ENCODE data around the gene MAP1LC3B2. TPM values are rescaled to one million over a fixed set of nuclear protein-coding genes. Genes with fewer than 3 reads are reported as not detected.
A peak's percentile ranks its signal among the peaks of the same experiment; 100 is the strongest.

MAP1LC3B2 gene
- polyA plus RNA-seq, 1 of the 3 experiments (the other 2 are of a cell fraction): 0.76 TPM

DNA sequence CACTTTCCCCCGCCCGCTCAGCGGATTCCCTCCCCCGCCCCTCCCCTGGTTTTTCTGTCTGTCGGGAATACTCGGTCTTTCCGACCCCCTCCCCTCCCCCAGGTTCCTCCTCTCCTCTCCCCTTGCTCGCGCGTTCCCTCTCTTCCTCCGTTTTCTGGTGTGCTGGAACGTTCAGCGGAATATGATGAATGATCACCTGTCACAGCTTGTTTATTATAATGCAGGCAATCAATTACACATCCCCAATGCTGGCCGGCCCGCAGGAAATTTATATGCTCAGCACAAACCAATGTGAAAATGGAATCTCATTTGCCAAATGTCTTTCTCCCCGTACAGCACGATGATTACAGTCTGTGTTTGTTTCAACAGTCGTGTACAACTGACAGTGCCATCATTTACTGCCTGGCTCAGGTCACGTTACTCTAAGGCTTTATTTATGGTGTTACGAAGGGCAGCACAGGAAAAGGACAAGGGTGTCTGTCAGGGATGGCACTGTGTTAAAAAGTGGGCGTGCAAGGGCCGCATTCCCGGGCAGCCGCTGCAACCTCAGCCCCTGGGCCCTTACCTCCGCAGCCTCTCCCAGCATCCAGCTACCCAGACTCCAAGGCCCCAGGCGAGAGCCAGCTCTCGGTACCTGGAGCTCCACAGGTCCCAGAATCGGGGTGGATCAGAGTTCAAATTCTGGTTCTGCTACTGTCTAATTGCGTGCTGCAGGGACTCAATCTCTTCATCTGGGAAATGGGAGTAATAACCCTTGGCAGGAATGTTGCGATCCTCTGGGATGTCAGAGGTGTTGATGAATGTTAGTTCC is 24.7 kb upstream of the MAP1LC3B2 start:
- peak overlapping the region; percentile 72 to 85; a peak in 3 of 4 replicates for H3K27ac ChIP-seq (ENCODE audit: low read depth in 2 of 2, low read length in 1 of 2)
- TF ChIP-seq YY1 (IDR thresholded peaks at IDR 0.05; ENCODE audit: low read depth) (no peak), NRF1 (IDR thresholded peaks at IDR 0.05; ENCODE audit: low read depth, low read length) (no peak), GABPA (IDR thresholded peaks at IDR 0.05; ENCODE audit: low read depth) (no peak), CHD2 (IDR thresholded peaks at IDR 0.05; ENCODE audit: low read length, partially characterized antibody) (no peak), EZH2phosphoT487 (IDR thresholded peaks at IDR 0.05; ENCODE audit: borderline replicate concordance, low read depth) (no peak), TAF1 (IDR thresholded peaks at IDR 0.05; ENCODE audit: borderline replicate concordance, low read depth, low read length) (no peak; the same call in 1 of the 2 replicates), EP300 (IDR thresholded peaks at IDR 0.05; ENCODE audit: borderline replicate concordance in 1 of 2, low read depth in 1 of 2, low read length in 1 of 2) (peak in 1 of 2 experiments; percentile 60; a peak in 2 of 4 replicates), SMC3 (IDR thresholded peaks at IDR 0.05; ENCODE audit: low read depth, low read length) (no peak), GATA2 (CRISPR knock-in tag; IDR thresholded peaks at IDR 0.05) (no peak), TEAD4 (IDR thresholded peaks at IDR 0.05; ENCODE audit: borderline replicate concordance, insufficient read depth) (no peak), FOXM1 (IDR thresholded peaks at IDR 0.05; ENCODE audit: low read depth) (no peak), TCF12 (IDR thresholded peaks at IDR 0.05) (no peak), FOSL2 (IDR thresholded peaks at IDR 0.05; ENCODE audit: borderline replicate concordance, low read depth) (no peak), FOXJ3 (CRISPR knock-in tag; IDR thresholded peaks at IDR 0.05) (no peak)
- TF ChIP-seq, protein P1, sequence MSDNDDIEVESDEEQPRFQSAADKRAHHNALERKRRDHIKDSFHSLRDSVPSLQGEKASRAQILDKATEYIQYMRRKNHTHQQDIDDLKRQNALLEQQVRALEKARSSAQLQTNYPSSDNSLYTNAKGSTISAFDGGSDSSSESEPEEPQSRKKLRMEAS (IDR thresholded peaks at IDR 0.05; ENCODE audit: low read depth): no peak
- TF ChIP-seq, protein P2, sequence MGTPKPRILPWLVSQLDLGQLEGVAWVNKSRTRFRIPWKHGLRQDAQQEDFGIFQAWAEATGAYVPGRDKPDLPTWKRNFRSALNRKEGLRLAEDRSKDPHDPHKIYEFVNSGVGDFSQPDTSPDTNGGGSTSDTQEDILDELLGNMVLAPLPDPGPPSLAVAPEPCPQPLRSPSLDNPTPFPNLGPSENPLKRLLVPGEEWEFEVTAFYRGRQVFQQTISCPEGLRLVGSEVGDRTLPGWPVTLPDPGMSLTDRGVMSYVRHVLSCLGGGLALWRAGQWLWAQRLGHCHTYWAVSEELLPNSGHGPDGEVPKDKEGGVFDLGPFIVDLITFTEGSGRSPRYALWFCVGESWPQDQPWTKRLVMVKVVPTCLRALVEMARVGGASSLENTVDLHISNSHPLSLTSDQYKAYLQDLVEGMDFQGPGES (IDR thresholded peaks at IDR 0.05; ENCODE audit: low read depth, low read length): no peak
- TF ChIP-seq, protein P3, sequence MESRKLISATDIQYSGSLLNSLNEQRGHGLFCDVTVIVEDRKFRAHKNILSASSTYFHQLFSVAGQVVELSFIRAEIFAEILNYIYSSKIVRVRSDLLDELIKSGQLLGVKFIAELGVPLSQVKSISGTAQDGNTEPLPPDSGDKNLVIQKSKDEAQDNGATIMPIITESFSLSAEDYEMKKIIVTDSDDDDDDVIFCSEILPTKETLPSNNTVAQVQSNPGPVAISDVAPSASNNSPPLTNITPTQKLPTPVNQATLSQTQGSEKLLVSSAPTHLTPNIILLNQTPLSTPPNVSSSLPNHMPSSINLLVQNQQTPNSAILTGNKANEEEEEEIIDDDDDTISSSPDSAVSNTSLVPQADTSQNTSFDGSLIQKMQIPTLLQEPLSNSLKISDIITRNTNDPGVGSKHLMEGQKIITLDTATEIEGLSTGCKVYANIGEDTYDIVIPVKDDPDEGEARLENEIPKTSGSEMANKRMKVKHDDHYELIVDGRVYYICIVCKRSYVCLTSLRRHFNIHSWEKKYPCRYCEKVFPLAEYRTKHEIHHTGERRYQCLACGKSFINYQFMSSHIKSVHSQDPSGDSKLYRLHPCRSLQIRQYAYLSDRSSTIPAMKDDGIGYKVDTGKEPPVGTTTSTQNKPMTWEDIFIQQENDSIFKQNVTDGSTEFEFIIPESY (IDR thresholded peaks at IDR 0.05; ENCODE audit: borderline replicate concordance, low read depth): no peak
- TF ChIP-seq, protein P4, sequence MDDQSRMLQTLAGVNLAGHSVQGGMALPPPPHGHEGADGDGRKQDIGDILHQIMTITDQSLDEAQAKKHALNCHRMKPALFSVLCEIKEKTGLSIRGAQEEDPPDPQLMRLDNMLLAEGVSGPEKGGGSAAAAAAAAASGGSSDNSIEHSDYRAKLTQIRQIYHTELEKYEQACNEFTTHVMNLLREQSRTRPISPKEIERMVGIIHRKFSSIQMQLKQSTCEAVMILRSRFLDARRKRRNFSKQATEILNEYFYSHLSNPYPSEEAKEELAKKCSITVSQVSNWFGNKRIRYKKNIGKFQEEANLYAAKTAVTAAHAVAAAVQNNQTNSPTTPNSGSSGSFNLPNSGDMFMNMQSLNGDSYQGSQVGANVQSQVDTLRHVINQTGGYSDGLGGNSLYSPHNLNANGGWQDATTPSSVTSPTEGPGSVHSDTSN (IDR thresholded peaks at IDR 0.05): peak; percentile 95
- TF ChIP-seq, protein P5, sequence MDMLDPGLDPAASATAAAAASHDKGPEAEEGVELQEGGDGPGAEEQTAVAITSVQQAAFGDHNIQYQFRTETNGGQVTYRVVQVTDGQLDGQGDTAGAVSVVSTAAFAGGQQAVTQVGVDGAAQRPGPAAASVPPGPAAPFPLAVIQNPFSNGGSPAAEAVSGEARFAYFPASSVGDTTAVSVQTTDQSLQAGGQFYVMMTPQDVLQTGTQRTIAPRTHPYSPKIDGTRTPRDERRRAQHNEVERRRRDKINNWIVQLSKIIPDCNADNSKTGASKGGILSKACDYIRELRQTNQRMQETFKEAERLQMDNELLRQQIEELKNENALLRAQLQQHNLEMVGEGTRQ (IDR thresholded peaks at IDR 0.05; ENCODE audit: borderline replicate concordance, low read depth, low read length): no peak
- TF ChIP-seq, protein P6, sequence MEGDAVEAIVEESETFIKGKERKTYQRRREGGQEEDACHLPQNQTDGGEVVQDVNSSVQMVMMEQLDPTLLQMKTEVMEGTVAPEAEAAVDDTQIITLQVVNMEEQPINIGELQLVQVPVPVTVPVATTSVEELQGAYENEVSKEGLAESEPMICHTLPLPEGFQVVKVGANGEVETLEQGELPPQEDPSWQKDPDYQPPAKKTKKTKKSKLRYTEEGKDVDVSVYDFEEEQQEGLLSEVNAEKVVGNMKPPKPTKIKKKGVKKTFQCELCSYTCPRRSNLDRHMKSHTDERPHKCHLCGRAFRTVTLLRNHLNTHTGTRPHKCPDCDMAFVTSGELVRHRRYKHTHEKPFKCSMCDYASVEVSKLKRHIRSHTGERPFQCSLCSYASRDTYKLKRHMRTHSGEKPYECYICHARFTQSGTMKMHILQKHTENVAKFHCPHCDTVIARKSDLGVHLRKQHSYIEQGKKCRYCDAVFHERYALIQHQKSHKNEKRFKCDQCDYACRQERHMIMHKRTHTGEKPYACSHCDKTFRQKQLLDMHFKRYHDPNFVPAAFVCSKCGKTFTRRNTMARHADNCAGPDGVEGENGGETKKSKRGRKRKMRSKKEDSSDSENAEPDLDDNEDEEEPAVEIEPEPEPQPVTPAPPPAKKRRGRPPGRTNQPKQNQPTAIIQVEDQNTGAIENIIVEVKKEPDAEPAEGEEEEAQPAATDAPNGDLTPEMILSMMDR (IDR thresholded peaks at IDR 0.05): no peak
- TF ChIP-seq, protein P7, sequence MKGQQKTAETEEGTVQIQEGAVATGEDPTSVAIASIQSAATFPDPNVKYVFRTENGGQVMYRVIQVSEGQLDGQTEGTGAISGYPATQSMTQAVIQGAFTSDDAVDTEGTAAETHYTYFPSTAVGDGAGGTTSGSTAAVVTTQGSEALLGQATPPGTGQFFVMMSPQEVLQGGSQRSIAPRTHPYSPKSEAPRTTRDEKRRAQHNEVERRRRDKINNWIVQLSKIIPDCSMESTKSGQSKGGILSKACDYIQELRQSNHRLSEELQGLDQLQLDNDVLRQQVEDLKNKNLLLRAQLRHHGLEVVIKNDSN (IDR thresholded peaks at IDR 0.05; ENCODE audit: borderline replicate concordance, low read depth): no peak

More for the DNA sequence above, 24.7 kb upstream of the MAP1LC3B2 start:
- Histone ChIP-seq H3K9me3 (no peaks in the 10 kb centered on the region), H3F3A (replicated peaks; ENCODE audit: insufficient read depth) (peaks cover 9% of the 10 kb centered on the region), H3K27me3 (ENCODE audit: insufficient read depth) (no peaks in the 10 kb centered on the region), H3K9me2 (no peaks in the 10 kb centered on the region), H3K9ac (peak overlapping the region; percentile 50; the same call in 1 of the 2 replicates), H2AFZ (ENCODE audit: low read depth) (peak overlapping the region; percentile 39; the same call in 1 of the 2 replicates), H4K20me1 (ENCODE audit: insufficient read depth) (no peaks in the 10 kb centered on the region), H3K4me3 (ENCODE audit: low read depth in 2 of 2, low read length in 1 of 2) (peak overlapping the region; percentile 59 to 71), H3K4me1 (ENCODE audit: control insufficient read depth in 1 of 2, insufficient read depth in 2 of 2, low read depth in 1 of 2, low read length in 1 of 2) (peaks cover 10 to 14% of the 10 kb centered on the region in 2 experiments; a peak in 2 of 4 replicates), H3K4me2 (peak overlapping the region; percentile 78), H3K36me3 (replicated peaks in 1 of 2; ENCODE audit: control insufficient read depth in 1 of 2, insufficient read depth in 2 of 2, low read length in 1 of 2) (no peaks in the 10 kb centered on the region), H3K79me2 (ENCODE audit: insufficient read depth) (no peaks in the 10 kb centered on the region)
- ChIA-PET POLR2A (no interaction called here), CTCF (interaction anchor here (0.9 kb wide), 1 partner anchor 156 kb away, joined by 3 read pairs; no protein-coding TSS in a partner anchor)
- peak; percentile 51 for DNase-seq
- 12% methylated on average over 22 of the region's 30 CpGs for WGBS (ENCODE audit: low lambda C conversion rate)

All from SK-N-SH (cell line).